T-helper 22 cell (primary cell): ENCODE measurements around the gene LCP2.

Experiments
- DNase-seq: peaks from one replicate; pipeline ENCODE4 v3.0.0-alpha.2; 2020; ENCODE audit warnings: low read depth

LCP2 gene

GRCh38 chr5:170315154-170315553 lies 17.6 kb upstream of the LCP2 start:
- no peak for DNase-seq

GRCh38 chr5:170314541-170315095 lies 17.0 kb upstream of the LCP2 start:
- no peak for DNase-seq

GRCh38 chr5:170313816-170314215 lies 16.2 kb upstream of the LCP2 start:
- DNase-seq = no peak

- peak; percentile 19 for DNase-seq
Measured at GRCh38 chr5:170313344-170313743, 15.8 kb upstream of the LCP2 start.

- peak; percentile 71 for DNase-seq
Measured at GRCh38 chr5:170312666-170313065, 15.1 kb upstream of the LCP2 start.

GRCh38 chr5:170312301-170312595 lies 14.7 kb upstream of the LCP2 start:
- no peak for DNase-seq

- no peak for DNase-seq
Measured at GRCh38 chr5:170311511-170312300, 14.1 kb upstream of the LCP2 start.

- no peak for DNase-seq
Measured at GRCh38 chr5:170310256-170310926, 12.8 kb upstream of the LCP2 start.

GRCh38 chr5:170308686-170309085 lies 11.1 kb upstream of the LCP2 start:
- no peak for DNase-seq

GRCh38 chr5:170307575-170308465 lies 10.2 kb upstream of the LCP2 start:
- no peak for DNase-seq

GRCh38 chr5:170306381-170306831 lies 8.8 kb upstream of the LCP2 start:
- no peak for DNase-seq

GRCh38 chr5:170305646-170306025 lies 8.1 kb upstream of the LCP2 start:
- no peak for DNase-seq

GRCh38 chr5:170305016-170305645 lies 7.6 kb upstream of the LCP2 start:
- no peak for DNase-seq

- DNase-seq = no peak
Measured at GRCh38 chr5:170303549-170303948, 6.0 kb upstream of the LCP2 start.

GRCh38 chr5:170302653-170303501 lies 5.3 kb upstream of the LCP2 start:
- DNase-seq = peak; percentile 73

GRCh38 chr5:170301981-170302652 lies 4.5 kb upstream of the LCP2 start:
- DNase-seq = no peak

GRCh38 chr5:170301149-170301548 lies 3.6 kb upstream of the LCP2 start:
- DNase-seq = no peak

- DNase-seq = no peak
Measured at GRCh38 chr5:170300361-170301013, 2.9 kb upstream of the LCP2 start.

- no peak for DNase-seq
Measured at GRCh38 chr5:170296935-170297588, 515 bp downstream of the LCP2 start.
